ENCODE results near the gene RALGAPA1.
"Not testable (repeated sequence)": the region's sequence is repeated elsewhere in the genome, so short reads cannot be mapped to it uniquely, and the experiment has no call there.

Gene RALGAPA1

GRCh38 chr14:35696119-35696518 lies 113.0 kb downstream of the RALGAPA1 start:
- no peak for DNase-seq

- DNase-seq: no peak
Observed at GRCh38 chr14:35695647-35696046, 113.4 kb downstream of the RALGAPA1 start.

- DNase-seq: no peak
Observed at GRCh38 chr14:35695072-35695471, 114.0 kb downstream of the RALGAPA1 start.

- DNase-seq: no peak
Observed at GRCh38 chr14:35689000-35689460, 120.1 kb downstream of the RALGAPA1 start.

GRCh38 chr14:35688126-35688826 lies 120.8 kb downstream of the RALGAPA1 start:
- DNase-seq: no peak

- DNase-seq: peak; percentile 19
Observed at GRCh38 chr14:35687335-35687939, 121.7 kb downstream of the RALGAPA1 start.

GRCh38 chr14:35683688-35684087 lies 125.4 kb downstream of the RALGAPA1 start:
- not testable (repeated sequence) for DNase-seq

GRCh38 chr14:35682802-35683201 lies 126.3 kb downstream of the RALGAPA1 start:
- no peak for DNase-seq

- peak; percentile 81 for DNase-seq
Observed at GRCh38 chr14:35678403-35679028, 130.6 kb downstream of the RALGAPA1 start.

GRCh38 chr14:35669782-35670181 lies 139.3 kb downstream of the RALGAPA1 start:
- no peak for DNase-seq

GRCh38 chr14:35666429-35667043 lies 142.6 kb downstream of the RALGAPA1 start:
- no peak for DNase-seq

- DNase-seq: no peak
Observed at GRCh38 chr14:35661875-35662274, 147.2 kb downstream of the RALGAPA1 start.

- no peak for DNase-seq
Observed at GRCh38 chr14:35653045-35653444, 156.1 kb downstream of the RALGAPA1 start.

- no peak for DNase-seq
Observed at GRCh38 chr14:35643513-35643912, 165.6 kb downstream of the RALGAPA1 start.

- DNase-seq: no peak
Observed at GRCh38 chr14:35637851-35638250, 171.2 kb downstream of the RALGAPA1 start.

- DNase-seq: no peak
Observed at GRCh38 chr14:35637269-35637668, 171.8 kb downstream of the RALGAPA1 start.

GRCh38 chr14:35632676-35633075 lies 176.4 kb downstream of the RALGAPA1 start:
- peak; percentile 20 for DNase-seq

GRCh38 chr14:35632271-35632670 lies 176.8 kb downstream of the RALGAPA1 start:
- DNase-seq: no peak

GRCh38 chr14:35631071-35631805 lies 177.9 kb downstream of the RALGAPA1 start:
- no peak for DNase-seq

- no peak for DNase-seq
Observed at GRCh38 chr14:35628989-35629388, 180.1 kb downstream of the RALGAPA1 start.

GRCh38 chr14:35626947-35627346 lies 182.1 kb downstream of the RALGAPA1 start:
- not testable (repeated sequence) for DNase-seq

GRCh38 chr14:35621996-35622395 lies 187.1 kb downstream of the RALGAPA1 start:
- not testable (repeated sequence) for DNase-seq

- DNase-seq: not testable (repeated sequence)
Observed at GRCh38 chr14:35619998-35620397, 189.1 kb downstream of the RALGAPA1 start.

All from MV-4-11 (cell line).